Thoracic aorta (tissue), 2 donors: ENCODE data around the gene ARMC3. TPM values are rescaled to one million over a fixed set of nuclear protein-coding genes. Genes with fewer than 3 reads are reported as not detected.

Source experiments
- ATAC-seq: fragments of 150-250 bp; one replicate; pipeline ENCODE4 v1.8.0; 2017; ENCODE audit warnings: low read depth; ENCODE audit not compliant: insufficient number of reproducible peaks, low FRiP score
- DNase-seq: peaks from one replicate; pipeline ENCODE4 v3.0.0-alpha.2; 2020; ENCODE audit warnings: low spot score
- H3K27ac ChIP-seq, 2 donors: fragments of 200-600 bp; sonication (generic); 1 replicate in 1 of 2; 2 replicates in 1 of 2; pipeline ENCODE4 v1.5.1; 2016; ENCODE audit warnings: mild to moderate bottlenecking in 2 of 2, moderate library complexity in 2 of 2
- H3K27me3 ChIP-seq: fragments of 200-600 bp; sonication (generic); replicated peaks from 2 replicates; pipeline ENCODE4 v1.6.0; 2016; ENCODE audit warnings: mild to moderate bottlenecking; ENCODE audit not compliant: insufficient read depth
- H3K36me3 ChIP-seq: fragments of 200-600 bp; sonication (generic); one replicate; pipeline ENCODE4 v1.5.1; 2016
- H3K4me1 ChIP-seq, 2 donors: fragments of 200-600 bp; sonication (generic); 1 replicate in 1 of 2; 2 replicates in 1 of 2; pipeline versions ENCODE4 v1.5.1 to v1.6.0; 2016; ENCODE audit warnings: low read depth in 2 of 2, mild to moderate bottlenecking in 1 of 2; ENCODE audit not compliant: control insufficient read depth in 1 of 2
- H3K4me3 ChIP-seq: fragments of 200-600 bp; sonication (generic); 2 replicates; pipeline ENCODE4 v1.5.1; 2016; ENCODE audit warnings: mild to moderate bottlenecking
- H3K9me3 ChIP-seq: fragments of 200-600 bp; sonication (generic); 2 replicates; pipeline ENCODE4 v1.5.1; 2016
- CTCF ChIP-seq: fragments of 200-600 bp; sonication (generic); IDR thresholded peaks from one replicate; pipeline ENCODE4 v1.5.1; 2019; ENCODE audit warnings: antibody characterized with exemption
- total RNA-seq, 2 donors: library from RNA; depleted of rRNA; stranded (reverse); fragments of >200 nt; gene quantifications; one replicate each; pipeline versions ENCODE4 v1.1.0 to v1.2.3, GENCODE V29; 2016

ARMC3 gene
- total RNA-seq, 2 donors from 2014 or later, result not detected

DNA sequence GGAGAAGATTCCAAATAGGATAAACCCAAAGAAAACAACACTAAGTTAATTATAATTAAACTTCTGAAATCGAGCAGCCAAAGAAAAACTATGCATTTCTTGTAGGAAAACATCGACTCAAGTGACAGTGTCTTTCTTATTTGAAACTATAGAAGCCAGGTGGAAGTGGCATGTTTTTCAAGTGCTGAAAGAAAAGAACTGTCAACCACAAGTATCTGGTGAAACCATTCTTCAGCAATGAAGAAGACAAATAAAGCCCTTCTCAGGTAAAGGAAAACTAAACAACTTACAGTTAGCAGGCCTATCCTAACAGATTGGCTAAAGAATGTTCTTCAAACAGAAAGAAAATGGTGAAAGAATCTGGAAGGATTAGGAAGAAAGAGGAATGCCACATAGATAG lies 96.1 kb downstream of the ARMC3 start:
- Histone ChIP-seq H3K4me1 (no peaks in the 10 kb centered on the region), H3K36me3 (no peaks in the 10 kb centered on the region), H3K27me3 (no peaks in the 10 kb centered on the region), H3K27ac (no peak overlapping the region), H3K9me3 (peaks cover 7% of the 10 kb centered on the region), H3K4me3 (no peak overlapping the region)
- ATAC-seq, result no peak
- no peak for DNase-seq
- no peak for TF ChIP-seq CTCF

DNA sequence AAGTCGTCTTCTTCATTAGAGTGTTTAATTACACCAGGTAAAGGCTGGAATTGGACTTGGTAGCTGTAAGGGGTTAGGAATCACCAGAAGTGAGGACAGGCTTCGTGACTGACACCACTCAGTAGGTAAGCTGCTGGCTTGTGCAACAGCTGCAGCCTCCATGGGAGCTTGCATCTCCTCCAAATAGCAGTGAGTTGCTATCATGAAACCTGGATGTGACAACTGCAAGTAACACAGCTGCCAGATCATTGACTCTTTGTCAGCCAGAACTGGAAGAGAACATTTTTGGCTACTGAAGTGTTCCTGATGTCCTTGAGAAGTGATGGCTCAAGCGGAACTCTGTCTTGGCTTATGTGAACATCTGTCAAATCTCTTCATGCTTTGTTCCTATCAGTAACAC lies 103.5 kb downstream of the ARMC3 start:
- ATAC-seq, result no peak
- no peak overlapping the region for H3K27ac ChIP-seq
- no peaks in the 10 kb centered on the region for H3K27me3 ChIP-seq
- no peak for DNase-seq
- TF ChIP-seq CTCF, result no peak
- H3K9me3 ChIP-seq, result peaks cover 3% of the 10 kb centered on the region
- H3K4me1 ChIP-seq, result no peaks in the 10 kb centered on the region
- no peak overlapping the region for H3K4me3 ChIP-seq
- H3K36me3 ChIP-seq, result no peaks in the 10 kb centered on the region

DNA sequence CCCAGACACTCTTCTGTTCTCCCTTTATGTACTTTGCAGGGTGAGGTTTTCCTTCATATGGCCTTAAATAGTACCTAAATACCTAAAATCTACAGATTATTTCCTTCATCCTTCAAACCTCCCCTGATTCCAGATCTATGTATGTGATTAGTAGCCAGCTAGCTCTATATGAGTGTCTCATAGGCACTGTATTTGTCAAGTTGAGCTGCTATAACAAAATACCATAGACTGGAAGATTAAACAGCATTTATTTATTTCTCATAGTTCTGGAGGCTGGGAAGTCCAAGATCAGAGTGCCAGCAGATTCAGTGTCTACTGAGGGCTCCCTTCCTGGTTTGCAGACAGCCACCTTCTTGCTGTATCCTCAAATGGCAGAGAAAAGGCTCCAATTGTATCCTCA lies 106.9 kb downstream of the ARMC3 start:
- peaks cover 3% of the 10 kb centered on the region for H3K9me3 ChIP-seq

GRCh38 chr10:23035569-23035968 lies 107.7 kb downstream of the ARMC3 start:
- no peak for DNase-seq
- H3K9me3 ChIP-seq, result peaks cover 3% of the 10 kb centered on the region
- ATAC-seq, result no peak
- no peaks in the 10 kb centered on the region for H3K4me1 ChIP-seq
- no peaks in the 10 kb centered on the region for H3K27me3 ChIP-seq
- no peak overlapping the region for H3K4me3 ChIP-seq
- no peak for TF ChIP-seq CTCF
- no peak overlapping the region for H3K27ac ChIP-seq
- no peaks in the 10 kb centered on the region for H3K36me3 ChIP-seq

More for the DNA sequence above, 106.9 kb downstream of the ARMC3 start:
- no peak overlapping the region for H3K27ac ChIP-seq
- DNase-seq (no peak), ATAC-seq (no peak)
- no peaks in the 10 kb centered on the region for H3K36me3 ChIP-seq
- H3K27me3 ChIP-seq, result no peaks in the 10 kb centered on the region
- no peak overlapping the region for H3K4me3 ChIP-seq
- no peak for TF ChIP-seq CTCF
- no peaks in the 10 kb centered on the region for H3K4me1 ChIP-seq

DNA sequence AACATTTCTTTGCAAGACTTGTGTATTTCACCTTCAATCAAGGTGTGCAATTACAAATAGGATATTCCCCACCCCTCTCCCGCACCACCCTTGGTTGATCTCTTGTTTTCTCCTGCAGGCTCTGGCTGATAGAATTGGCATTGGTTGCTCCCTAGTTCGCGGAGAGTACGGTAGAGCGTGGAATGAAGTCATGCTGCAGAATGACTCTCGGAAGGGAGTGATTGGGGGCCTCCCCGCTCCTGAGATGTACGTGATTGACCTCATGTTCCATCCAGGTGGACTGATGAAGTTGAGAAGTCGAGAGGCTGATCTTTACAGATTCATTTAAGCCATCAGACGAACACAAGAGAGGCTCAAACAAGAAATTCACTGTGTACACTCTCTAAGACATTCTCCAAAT lies 109.3 kb downstream of the ARMC3 start:
- Histone ChIP-seq H3K36me3 (no peaks in the 10 kb centered on the region), H3K4me1 (no peaks in the 10 kb centered on the region), H3K4me3 (no peak overlapping the region), H3K27me3 (no peaks in the 10 kb centered on the region), H3K27ac (no peak overlapping the region), H3K9me3 (peaks cover 3% of the 10 kb centered on the region)
- TF ChIP-seq CTCF, result no peak
- DNase-seq (no peak), ATAC-seq (no peak)
